Nephron progenitor cell (in vitro differentiated cells): ENCODE results near the gene TBCE.

Experiments used
- DNase-seq: peaks from one replicate; pipeline ENCODE4 v3.0.0; 2021
- H3K27ac Mint-ChIP-seq: 2 replicates; pipeline ENCODE4 v1.8.0; 2021; ENCODE audit warnings: mild to moderate bottlenecking, moderate library complexity, mixed read lengths
- H3K27me3 Mint-ChIP-seq: 2 replicates; pipeline ENCODE4 v1.8.0; 2021; ENCODE audit warnings: mild to moderate bottlenecking, low read depth, mixed read lengths; ENCODE audit not compliant: poor library complexity
- H3K36me3 Mint-ChIP-seq: 2 replicates; pipeline ENCODE4 v1.8.0; 2021; ENCODE audit warnings: low read depth, mixed read lengths
- H3K4me1 Mint-ChIP-seq: 2 replicates; pipeline ENCODE4 v1.8.0; 2021; ENCODE audit warnings: mixed read lengths
- H3K4me3 Mint-ChIP-seq: 2 replicates; pipeline ENCODE4 v1.8.0; 2021; ENCODE audit warnings: mild to moderate bottlenecking, moderate library complexity, mixed read lengths
- H3K9me3 Mint-ChIP-seq: 2 replicates; pipeline ENCODE4 v1.8.0; 2021; ENCODE audit warnings: mild to moderate bottlenecking, moderate library complexity, mixed read lengths
- CTCF ChIP-seq: fragments of 200-600 bp; sonication (generic); IDR thresholded peaks from 2 replicates; pipeline ENCODE4 v1.5.0; 2021; ENCODE audit warnings: antibody characterized with exemption

Gene TBCE

GRCh38 chr1:235470741-235471439 lies 103.7 kb downstream of the TBCE start:
- Mint-ChIP-seq H3K36me3 (peaks cover 61% of the 10 kb centered on the region), H3K4me3 (no peak overlapping the region), H3K4me1 (no peaks in the 10 kb centered on the region), H3K9me3 (no peaks in the 10 kb centered on the region), H3K27me3 (no peaks in the 10 kb centered on the region), H3K27ac (no peak overlapping the region)
- no peak for DNase-seq
- TF ChIP-seq CTCF: no peak

GRCh38 chr1:235473806-235474205 lies 106.6 kb downstream of the TBCE start:
- DNase-seq: no peak
- no peaks in the 10 kb centered on the region for H3K9me3 Mint-ChIP-seq
- H3K27me3 Mint-ChIP-seq: no peaks in the 10 kb centered on the region
- H3K36me3 Mint-ChIP-seq: peaks cover 59% of the 10 kb centered on the region
- no peak overlapping the region for H3K4me3 Mint-ChIP-seq
- H3K27ac Mint-ChIP-seq: no peak overlapping the region
- H3K4me1 Mint-ChIP-seq: no peaks in the 10 kb centered on the region
- no peak for TF ChIP-seq CTCF

GRCh38 chr1:235483090-235483489 lies 115.9 kb downstream of the TBCE start:
- H3K27ac Mint-ChIP-seq: no peak overlapping the region
- no peak overlapping the region for H3K4me3 Mint-ChIP-seq
- no peaks in the 10 kb centered on the region for H3K4me1 Mint-ChIP-seq
- TF ChIP-seq CTCF: no peak
- no peaks in the 10 kb centered on the region for H3K27me3 Mint-ChIP-seq
- peaks cover 96% of the 10 kb centered on the region for H3K36me3 Mint-ChIP-seq
- no peak for DNase-seq
- H3K9me3 Mint-ChIP-seq: peaks cover 21% of the 10 kb centered on the region

GRCh38 chr1:235485558-235485957 lies 118.3 kb downstream of the TBCE start:
- no peak overlapping the region for H3K27ac Mint-ChIP-seq
- DNase-seq: no peak
- TF ChIP-seq CTCF: no peak
- peaks cover 86% of the 10 kb centered on the region for H3K36me3 Mint-ChIP-seq
- H3K9me3 Mint-ChIP-seq: peaks cover 21% of the 10 kb centered on the region
- no peaks in the 10 kb centered on the region for H3K27me3 Mint-ChIP-seq
- no peak overlapping the region for H3K4me3 Mint-ChIP-seq
- H3K4me1 Mint-ChIP-seq: no peaks in the 10 kb centered on the region

GRCh38 chr1:235486321-235486720 lies 119.1 kb downstream of the TBCE start:
- no peak overlapping the region for H3K4me3 Mint-ChIP-seq

More at GRCh38 chr1:235486321-235486720, 119.1 kb downstream of the TBCE start:
- TF ChIP-seq CTCF: no peak
- Mint-ChIP-seq H3K27me3 (no peaks in the 10 kb centered on the region), H3K4me1 (no peaks in the 10 kb centered on the region), H3K9me3 (peaks cover 21% of the 10 kb centered on the region), H3K27ac (no peak overlapping the region), H3K36me3 (peaks cover 80% of the 10 kb centered on the region)
- no peak for DNase-seq
